Measurements from ENCODE around the gene SLC13A4. TPM values are rescaled to one million over a fixed set of nuclear protein-coding genes. Genes with fewer than 3 reads are reported as not detected.

The SLC13A4 gene
- total RNA-seq, 3 donors from 2014 or later: 0.29 to 0.32 TPM; not detected in 1

DNA sequence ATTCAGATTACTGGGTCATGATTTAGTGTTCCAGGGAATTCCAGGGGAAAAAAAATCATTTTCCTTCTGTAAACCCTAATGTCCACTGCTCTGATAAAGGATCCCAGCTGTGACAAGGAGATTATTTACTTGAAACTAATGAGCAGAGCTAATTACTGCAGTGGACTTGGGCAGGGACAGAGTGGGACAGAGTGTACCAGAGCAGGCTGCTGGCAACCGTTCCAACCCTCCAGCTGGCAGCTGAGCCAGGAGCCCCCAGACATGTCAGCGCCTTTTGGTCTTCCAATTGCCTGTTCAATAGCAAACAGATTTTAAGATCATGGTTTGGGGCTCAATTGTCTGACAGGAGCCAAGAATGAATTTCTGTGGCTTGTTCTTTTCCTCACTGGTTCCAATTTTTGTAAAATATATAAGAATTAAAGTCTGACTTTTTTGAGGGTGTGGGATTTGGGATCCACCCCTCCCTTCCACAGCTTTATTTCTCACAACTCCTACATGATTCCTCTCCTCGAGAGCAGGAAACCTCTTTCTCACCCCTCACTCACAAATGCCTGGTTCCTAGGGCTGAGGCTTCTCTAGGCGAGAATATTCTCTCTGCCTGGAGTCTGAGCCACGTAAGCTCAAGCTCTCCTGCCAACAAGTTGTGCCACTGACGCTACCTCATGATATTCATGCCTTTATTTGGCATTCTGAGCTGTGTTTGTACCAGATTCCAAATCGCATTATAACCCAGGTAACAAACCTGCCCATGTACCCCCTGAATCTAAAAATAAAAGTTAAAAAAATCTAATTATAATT lies 41.2 kb upstream of the SLC13A4 start:
- H3K4me3 ChIP-seq: no peak overlapping the region
- H3K27ac ChIP-seq: peak overlapping the region; percentile 65 to 86
- TF ChIP-seq POLR2AphosphoS5 (IDR thresholded peaks at IDR 0.05): no peak
- no peak for TF ChIP-seq POLR2A (IDR thresholded peaks at IDR 0.05)
- TF ChIP-seq CTCF (IDR thresholded peaks at IDR 0.05): no peak
- no peaks in the 10 kb centered on the region for H3K27me3 ChIP-seq
- no peaks in the 10 kb centered on the region for H3K9me3 ChIP-seq
- peak in 1 of 2 donors; percentile 83 for DNase-seq (ENCODE audit: low spot score in 2 of 2)
- intact Hi-C loops (cut with DNase I; ENCODE audit: low total_unique reads): no loop called here
- H3K4me1 ChIP-seq: no peaks in the 10 kb centered on the region
- no peaks in the 10 kb centered on the region for H3K36me3 ChIP-seq

DNA sequence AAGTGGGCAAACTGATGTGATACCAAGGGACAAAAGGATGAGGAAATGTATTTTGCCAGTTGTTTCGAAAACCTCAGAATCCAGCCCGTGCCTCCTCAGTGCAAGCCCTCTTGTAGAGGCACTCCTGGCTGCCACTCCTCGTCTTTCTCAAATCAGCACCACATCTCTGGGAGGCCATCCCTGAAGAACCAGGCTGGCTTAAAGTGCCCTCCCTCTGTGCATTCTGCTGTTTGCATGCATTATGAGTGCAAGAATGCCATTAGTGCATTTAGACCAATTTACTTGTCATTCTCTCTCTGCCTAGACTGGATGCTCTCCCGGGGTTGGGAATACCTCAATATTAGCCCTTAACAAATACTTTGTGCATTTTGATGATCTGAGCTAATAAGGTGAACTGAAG lies 40.5 kb upstream of the SLC13A4 start:
- no peaks in the 10 kb centered on the region for H3K36me3 ChIP-seq
- no peaks in the 10 kb centered on the region for H3K4me1 ChIP-seq
- H3K27ac ChIP-seq: peak overlapping the region; percentile 65 to 86
- no peaks in the 10 kb centered on the region for H3K9me3 ChIP-seq
- no peak for DNase-seq (ENCODE audit: low spot score in 2 of 2)
- H3K4me3 ChIP-seq: no peak overlapping the region
- no peaks in the 10 kb centered on the region for H3K27me3 ChIP-seq
- TF ChIP-seq CTCF (IDR thresholded peaks at IDR 0.05): no peak
- TF ChIP-seq POLR2A (IDR thresholded peaks at IDR 0.05): no peak
- no peak for TF ChIP-seq POLR2AphosphoS5 (IDR thresholded peaks at IDR 0.05)
- intact Hi-C loops (cut with DNase I; ENCODE audit: low total_unique reads): no loop called here

GRCh38 chr7:135768064-135768463 lies 40.1 kb upstream of the SLC13A4 start:
- H3K4me1 ChIP-seq: no peaks in the 10 kb centered on the region
- H3K36me3 ChIP-seq: no peaks in the 10 kb centered on the region
- no peaks in the 10 kb centered on the region for H3K9me3 ChIP-seq
- peak overlapping the region; percentile 65 to 86 for H3K27ac ChIP-seq
- intact Hi-C loops (cut with DNase I; ENCODE audit: low total_unique reads): no loop called here
- H3K4me3 ChIP-seq: no peak overlapping the region
- no peaks in the 10 kb centered on the region for H3K27me3 ChIP-seq
- no peak for DNase-seq (ENCODE audit: low spot score in 2 of 2)
- TF ChIP-seq POLR2AphosphoS5 (IDR thresholded peaks at IDR 0.05) (no peak), POLR2A (IDR thresholded peaks at IDR 0.05) (no peak), CTCF (IDR thresholded peaks at IDR 0.05) (no peak)

- no peak for DNase-seq (ENCODE audit: low spot score in 2 of 2)
- Histone ChIP-seq H3K9me3 (no peaks in the 10 kb centered on the region), H3K27me3 (no peaks in the 10 kb centered on the region), H3K4me1 (no peaks in the 10 kb centered on the region), H3K4me3 (no peak overlapping the region), H3K36me3 (no peaks in the 10 kb centered on the region), H3K27ac (peak overlapping the region; percentile 82 to 89)
- no peak for TF ChIP-seq CTCF (IDR thresholded peaks at IDR 0.05)
- TF ChIP-seq POLR2AphosphoS5 (IDR thresholded peaks at IDR 0.05): no peak
- no peak for TF ChIP-seq POLR2A (IDR thresholded peaks at IDR 0.05)
- intact Hi-C loops (cut with DNase I; ENCODE audit: low total_unique reads): no loop called here
Measured at GRCh38 chr7:135763261-135763660, 35.3 kb upstream of the SLC13A4 start.

DNA sequence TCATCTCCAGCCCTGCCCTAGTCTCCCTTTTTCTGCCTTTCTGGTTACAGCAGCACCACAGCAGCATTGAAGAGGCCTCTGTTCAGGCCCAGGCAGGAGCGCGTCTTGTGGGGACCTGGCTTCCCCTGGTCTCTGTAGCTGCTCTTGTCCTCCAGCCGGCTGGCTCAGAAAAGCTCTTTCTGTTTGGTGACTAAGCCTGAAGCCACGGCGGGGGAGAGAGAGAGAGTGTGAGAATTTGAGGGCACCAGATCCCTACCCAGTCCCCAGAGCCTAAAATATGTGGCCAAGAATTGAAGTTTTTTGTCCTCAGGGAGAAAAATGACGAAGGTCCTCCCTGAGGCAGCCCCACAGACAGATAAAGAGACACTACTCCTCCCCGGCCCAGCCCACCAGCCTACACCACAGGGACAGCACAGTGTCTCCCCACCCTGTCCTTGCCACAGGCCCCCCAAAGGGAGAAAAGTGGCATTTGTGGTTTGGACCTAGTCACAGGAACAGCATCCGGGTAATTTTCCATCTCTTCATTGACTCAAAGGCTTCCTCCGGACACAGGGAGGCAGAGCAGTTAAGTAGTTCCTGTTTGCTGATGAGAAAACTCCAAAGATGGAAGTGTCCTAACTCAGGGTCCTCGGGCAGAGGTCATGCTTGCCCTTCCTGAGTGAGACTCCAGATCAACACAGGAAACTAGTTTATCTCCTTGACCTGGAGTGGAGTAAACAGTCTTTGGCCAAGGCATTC lies 33.9 kb upstream of the SLC13A4 start:
- Histone ChIP-seq H3K4me3 (no peak overlapping the region), H3K36me3 (no peaks in the 10 kb centered on the region), H3K4me1 (no peaks in the 10 kb centered on the region), H3K27me3 (no peaks in the 10 kb centered on the region), H3K9me3 (no peaks in the 10 kb centered on the region), H3K27ac (peak overlapping the region; percentile 82 to 89)
- intact Hi-C loops (cut with DNase I; ENCODE audit: low total_unique reads): no loop called here
- TF ChIP-seq POLR2A (IDR thresholded peaks at IDR 0.05) (no peak), CTCF (IDR thresholded peaks at IDR 0.05) (no peak), POLR2AphosphoS5 (IDR thresholded peaks at IDR 0.05) (no peak)
- DNase-seq (ENCODE audit: low spot score in 2 of 2): peak in 1 of 2 donors; percentile 80

All from breast epithelium (tissue), 4 donors.